NOMO-1 treated with DMSO at 0.1 percent for 48 hours (cell line): ENCODE measurements around the gene ARL16.

Source experiments
- DNase-seq: peaks from one replicate; lab custom pipeline; 2025; ENCODE audit not compliant: unreplicated experiment; lab: John Stamatoyannopoulos, UW

The ARL16 gene

GRCh38 chr17:81683584-81684441 is at the start of gene ARL16, which contains the start of gene HGS:
TSS of gene ARL16 (minus strand) at chr17:81683797. CDS start at chr17:81683753, 44 bp downstream.
TSS of gene HGS (plus strand) at chr17:81684011. CDS start at chr17:81684067, 56 bp downstream.
- peak; percentile 98 for DNase-seq

- DNase-seq: no peak
These were observed 43.9 kb upstream of the ARL16 start for GRCh38 chr17:81727324-81728031.

- DNase-seq: no peak
These were observed 42.4 kb upstream of the ARL16 start for GRCh38 chr17:81726004-81726403.

DNA sequence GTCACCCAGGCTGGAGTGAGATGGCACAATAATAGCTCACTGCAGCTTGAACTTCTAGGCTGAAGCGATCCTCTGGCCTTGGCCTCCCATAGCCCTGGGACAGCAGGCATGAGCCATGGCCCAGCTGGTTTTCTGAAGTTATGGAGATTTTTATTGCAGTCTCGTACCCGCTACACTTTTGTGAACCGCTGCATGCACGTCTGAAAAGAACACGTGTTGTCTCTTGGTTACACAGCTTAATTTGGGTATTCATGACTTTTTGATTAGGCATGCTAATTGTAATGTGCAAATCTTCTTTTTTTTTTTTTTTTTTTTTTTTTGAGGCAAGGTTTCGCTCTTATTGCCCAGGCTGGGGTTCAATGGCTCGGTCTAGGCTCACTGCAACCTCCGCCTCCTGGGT is 41.8 kb upstream of the ARL16 start:
- DNase-seq: no peak

DNA sequence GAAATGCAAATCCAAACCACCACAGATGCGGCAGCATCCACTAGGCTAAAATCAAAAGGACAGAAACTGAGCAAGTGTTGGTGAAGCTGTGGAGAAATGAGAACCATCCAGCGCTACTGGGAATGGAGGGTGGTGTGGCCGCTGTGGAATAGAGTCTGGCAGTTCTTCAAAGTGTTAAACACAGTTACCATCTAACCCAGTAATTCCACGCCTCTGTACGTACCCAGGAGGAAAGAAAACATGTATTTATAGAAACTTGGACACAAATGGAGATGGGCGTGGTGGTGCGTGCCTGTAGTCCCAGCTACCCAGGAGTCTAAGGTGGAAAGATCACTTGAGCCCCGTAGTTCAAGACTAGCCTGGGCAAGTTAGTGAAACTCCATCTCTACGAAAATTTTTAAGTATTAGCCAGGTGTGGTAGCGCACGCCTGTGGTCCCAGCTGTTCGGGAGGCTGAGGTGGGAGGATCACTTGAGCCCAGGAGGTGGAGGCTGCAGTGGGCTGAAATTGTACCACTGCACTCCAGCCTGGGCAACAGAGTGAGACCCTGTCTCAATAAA is 40.1 kb upstream of the ARL16 start:
- DNase-seq: no peak

- DNase-seq: no peak
These were observed 38.9 kb upstream of the ARL16 start for GRCh38 chr17:81722184-81723120.

GRCh38 chr17:81720267-81721071 is 36.9 kb upstream of the ARL16 start:
- no peak for DNase-seq

GRCh38 chr17:81719410-81720266 is 36.0 kb upstream of the ARL16 start:
- no peak for DNase-seq

DNA sequence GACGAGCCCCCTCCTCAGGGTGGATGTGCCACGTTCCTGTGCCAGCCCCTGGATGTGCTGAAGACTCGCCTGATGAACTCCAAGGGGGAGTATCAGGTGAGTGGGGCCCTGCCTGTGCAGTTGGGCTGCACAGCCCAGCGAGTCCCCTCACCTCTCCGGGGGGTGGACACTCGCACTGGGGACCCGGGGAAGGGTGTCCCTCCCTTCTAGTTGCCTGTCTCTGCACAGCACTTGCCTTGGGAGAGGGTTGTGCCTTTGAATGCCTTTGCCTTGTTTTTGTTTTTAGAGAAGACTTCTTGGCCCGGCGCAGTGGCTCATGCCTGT is 34.1 kb upstream of the ARL16 start:
- DNase-seq: no peak

DNA sequence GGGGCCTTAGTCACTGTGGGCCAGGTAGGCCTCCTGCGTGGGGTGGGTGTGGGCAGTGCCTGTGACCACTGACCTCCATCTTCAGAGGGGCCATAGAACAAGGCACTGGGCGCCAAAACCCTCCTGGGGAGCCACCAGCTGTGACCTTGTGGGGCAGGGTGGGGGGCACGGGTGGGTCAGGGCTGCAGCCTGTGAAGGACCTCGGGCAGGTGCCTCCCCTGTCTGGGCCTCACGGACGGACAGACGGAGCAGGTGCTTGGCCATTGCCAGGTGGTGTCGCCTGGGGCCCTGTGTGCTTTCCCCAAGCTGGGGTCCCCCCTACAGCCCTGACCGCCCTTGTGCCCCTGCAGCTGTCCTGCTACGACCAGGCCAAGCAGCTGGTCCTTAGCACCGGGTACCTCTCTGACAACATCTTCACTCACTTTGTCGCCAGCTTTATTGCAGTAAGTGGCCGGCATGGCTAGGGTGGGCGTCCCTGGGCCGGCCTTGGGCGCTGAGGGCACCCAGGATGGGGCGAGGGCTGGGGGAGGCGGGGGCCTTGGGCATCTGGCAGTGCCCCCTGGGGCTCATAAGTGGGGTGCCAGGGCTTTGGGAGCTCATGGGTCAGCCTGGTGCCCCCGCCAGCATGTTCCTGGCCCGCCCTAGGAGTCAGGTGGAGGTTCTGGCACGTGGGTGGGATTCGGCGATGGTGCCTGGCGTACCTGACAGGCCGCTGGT is 33.6 kb upstream of the ARL16 start:
- DNase-seq: no peak

GRCh38 chr17:81716674-81716996 is 33.0 kb upstream of the ARL16 start:
- no peak for DNase-seq

DNA sequence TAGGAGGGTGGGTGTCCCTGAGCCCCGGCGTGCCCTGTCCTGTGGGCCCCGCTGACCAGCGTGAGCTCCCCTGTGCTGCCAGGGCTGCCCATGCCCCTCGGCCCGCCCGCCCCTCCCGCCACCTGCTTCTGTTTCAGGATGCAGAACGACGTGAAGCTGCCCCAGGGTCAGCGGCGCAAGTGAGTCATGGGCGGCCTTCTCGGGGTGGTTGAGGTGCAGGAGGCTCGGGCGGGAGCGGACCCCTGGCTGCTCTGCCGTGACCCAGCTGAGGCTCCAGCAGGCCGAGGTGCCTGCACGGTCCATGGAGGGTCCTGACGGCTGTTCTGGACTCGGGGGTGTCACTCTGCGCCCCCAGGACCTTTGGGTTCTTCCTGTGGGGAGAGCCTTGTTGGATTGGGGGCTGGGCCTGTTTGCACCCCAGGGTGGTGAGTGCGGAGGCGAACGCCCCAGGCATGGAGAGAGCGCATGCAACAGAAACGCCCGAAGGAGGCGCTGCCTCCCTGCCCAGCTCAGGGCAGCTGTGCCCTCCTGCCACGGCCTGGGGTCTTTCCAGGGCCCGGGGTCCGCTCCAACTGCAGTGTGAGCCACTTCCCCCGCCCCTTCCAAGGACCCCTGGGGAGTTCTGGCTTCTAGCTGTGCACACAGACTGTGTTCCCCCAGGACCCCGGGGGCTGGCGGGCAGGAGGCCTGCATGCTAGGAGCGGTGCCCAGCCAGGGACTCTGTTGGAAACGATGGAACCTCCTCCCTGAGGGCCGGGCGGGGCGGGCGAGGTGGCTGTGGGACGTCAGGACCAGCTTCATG is 32.5 kb upstream of the ARL16 start:
- DNase-seq: no peak

DNA sequence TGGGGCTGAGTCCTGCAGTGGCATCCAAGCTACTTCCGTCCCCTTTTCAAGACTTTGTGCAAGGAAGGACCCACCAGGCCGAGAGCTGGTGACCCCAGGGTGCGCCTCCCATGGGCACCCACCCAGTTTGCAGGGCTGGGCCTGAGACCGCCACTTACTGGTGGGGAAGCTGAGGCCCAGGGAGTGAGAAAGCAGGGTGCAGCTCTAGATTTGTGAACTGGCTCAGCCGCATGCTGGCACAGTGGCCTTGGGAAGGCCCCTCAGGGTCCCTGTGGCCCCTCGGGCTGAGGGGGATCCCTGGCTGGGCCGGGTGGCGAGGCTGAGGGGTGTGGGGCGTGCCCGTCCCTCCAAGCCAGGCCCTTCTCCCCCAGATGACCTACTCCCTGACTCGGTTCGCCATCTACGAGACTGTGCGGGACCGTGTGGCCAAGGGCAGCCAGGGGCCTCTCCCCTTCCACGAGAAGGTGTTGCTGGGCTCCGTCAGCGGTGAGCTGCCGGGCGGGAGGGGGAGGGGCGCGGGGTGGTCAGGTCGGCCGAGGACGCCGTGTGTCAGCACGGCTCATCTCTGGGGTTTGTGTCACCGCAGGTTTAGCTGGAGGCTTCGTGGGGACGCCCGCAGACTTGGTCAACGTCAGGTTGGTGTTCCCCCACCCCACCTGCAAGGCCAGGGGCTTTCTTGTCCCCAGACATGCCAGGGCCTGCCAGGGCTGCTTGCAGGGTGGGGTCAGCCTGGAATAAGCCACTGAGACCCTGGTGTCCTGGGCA is 31.7 kb upstream of the ARL16 start:
- no peak for DNase-seq

DNA sequence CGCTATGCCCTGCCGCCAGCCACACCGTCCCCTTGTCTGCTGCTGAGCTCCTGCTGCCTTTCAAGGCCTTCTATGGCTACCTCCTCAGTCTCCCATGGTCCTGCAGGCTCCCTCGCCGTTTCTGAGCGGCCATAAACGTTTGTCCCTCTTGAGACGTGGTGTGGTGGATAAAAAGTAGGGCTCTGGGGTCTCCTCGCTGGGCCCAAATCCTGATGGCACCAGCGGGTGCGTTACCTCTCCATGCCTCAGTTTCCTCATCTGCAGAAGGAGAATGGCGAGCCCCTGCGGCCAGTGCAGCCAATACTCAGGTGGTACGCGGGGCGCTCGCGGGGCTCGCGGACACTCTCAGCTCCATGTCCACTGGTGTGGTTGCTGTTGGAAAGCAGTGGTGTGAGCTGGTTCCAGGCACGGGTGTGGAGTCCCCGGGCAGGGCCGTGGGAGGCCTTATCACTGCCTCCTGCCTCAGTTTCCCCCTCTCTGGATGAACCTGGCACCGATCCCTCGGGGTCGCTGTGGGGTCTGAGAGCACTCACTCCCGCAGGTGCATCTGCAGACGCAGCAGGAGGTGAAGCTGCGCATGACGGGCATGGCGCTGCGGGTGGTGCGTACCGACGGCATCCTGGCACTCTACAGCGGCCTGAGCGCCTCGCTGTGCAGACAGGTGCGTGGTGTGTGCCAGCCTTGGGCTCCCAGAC is 31.0 kb upstream of the ARL16 start:
- DNase-seq: no peak

GRCh38 chr17:81713556-81714411 is 30.2 kb upstream of the ARL16 start:
- DNase-seq: no peak
